Measurements from ENCODE around the gene KLHDC4.

KLHDC4 gene

DNA sequence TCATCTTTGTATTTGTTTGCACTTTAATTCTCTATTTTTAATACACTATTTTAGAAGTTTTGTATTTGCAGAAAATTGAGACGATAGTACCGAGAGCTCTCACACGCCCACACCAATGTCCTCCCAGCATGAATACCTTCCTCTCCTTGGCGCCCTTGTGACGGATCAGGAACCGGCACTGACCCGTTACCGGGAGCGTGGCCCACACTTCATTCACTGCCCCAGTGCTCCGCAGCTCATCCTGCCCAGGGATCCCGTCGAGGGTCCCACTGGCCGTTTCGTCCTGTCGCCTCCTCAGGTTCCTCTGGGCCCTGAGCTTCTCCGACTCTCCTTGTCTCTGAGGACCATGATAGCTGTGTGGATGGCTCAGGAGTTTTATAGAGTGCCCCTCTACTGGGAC, 50.6 kb downstream of the KLHDC4 start:
- Histone ChIP-seq H2AFZ (ENCODE audit: low read length) (no peak overlapping the region), H4K20me1 (ENCODE audit: insufficient read depth, low read length) (no peaks in the 10 kb centered on the region), H3K4me1 (ENCODE audit: low read length) (no peaks in the 10 kb centered on the region), H3K9me3 (replicated peaks; ENCODE audit: insufficient read depth, low read length) (no peaks in the 10 kb centered on the region), H3K27me3 (replicated peaks; ENCODE audit: insufficient read depth, low read length) (no peaks in the 10 kb centered on the region), H3F3A (ENCODE audit: insufficient read depth, low read length) (no peaks in the 10 kb centered on the region), H3K9me2 (replicated peaks; ENCODE audit: insufficient read depth, low read length) (no peaks in the 10 kb centered on the region), H3K4me2 (ENCODE audit: low read depth, low read length) (no peak overlapping the region), H3K4me3 (ENCODE audit: low read length) (no peak overlapping the region), H3K36me3 (replicated peaks; ENCODE audit: insufficient read depth, low read length) (no peaks in the 10 kb centered on the region), H3K27ac (ENCODE audit: low read length) (no peak overlapping the region), H3K9ac (ENCODE audit: low read length) (no peak overlapping the region), H3K79me2 (ENCODE audit: low read length) (no peaks in the 10 kb centered on the region)
- TF ChIP-seq EZH2phosphoT487 (IDR thresholded peaks at IDR 0.05; ENCODE audit: low read length) = no peak
- TF ChIP-seq, protein P1, sequence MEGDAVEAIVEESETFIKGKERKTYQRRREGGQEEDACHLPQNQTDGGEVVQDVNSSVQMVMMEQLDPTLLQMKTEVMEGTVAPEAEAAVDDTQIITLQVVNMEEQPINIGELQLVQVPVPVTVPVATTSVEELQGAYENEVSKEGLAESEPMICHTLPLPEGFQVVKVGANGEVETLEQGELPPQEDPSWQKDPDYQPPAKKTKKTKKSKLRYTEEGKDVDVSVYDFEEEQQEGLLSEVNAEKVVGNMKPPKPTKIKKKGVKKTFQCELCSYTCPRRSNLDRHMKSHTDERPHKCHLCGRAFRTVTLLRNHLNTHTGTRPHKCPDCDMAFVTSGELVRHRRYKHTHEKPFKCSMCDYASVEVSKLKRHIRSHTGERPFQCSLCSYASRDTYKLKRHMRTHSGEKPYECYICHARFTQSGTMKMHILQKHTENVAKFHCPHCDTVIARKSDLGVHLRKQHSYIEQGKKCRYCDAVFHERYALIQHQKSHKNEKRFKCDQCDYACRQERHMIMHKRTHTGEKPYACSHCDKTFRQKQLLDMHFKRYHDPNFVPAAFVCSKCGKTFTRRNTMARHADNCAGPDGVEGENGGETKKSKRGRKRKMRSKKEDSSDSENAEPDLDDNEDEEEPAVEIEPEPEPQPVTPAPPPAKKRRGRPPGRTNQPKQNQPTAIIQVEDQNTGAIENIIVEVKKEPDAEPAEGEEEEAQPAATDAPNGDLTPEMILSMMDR (IDR thresholded peaks at IDR 0.05; ENCODE audit: low read length) = no peak
- TF ChIP-seq EZH2 (optimal IDR thresholded peaks at IDR 0.05; ENCODE audit: low read depth, low read length) = no peak
- no peak for DNase-seq

DNA sequence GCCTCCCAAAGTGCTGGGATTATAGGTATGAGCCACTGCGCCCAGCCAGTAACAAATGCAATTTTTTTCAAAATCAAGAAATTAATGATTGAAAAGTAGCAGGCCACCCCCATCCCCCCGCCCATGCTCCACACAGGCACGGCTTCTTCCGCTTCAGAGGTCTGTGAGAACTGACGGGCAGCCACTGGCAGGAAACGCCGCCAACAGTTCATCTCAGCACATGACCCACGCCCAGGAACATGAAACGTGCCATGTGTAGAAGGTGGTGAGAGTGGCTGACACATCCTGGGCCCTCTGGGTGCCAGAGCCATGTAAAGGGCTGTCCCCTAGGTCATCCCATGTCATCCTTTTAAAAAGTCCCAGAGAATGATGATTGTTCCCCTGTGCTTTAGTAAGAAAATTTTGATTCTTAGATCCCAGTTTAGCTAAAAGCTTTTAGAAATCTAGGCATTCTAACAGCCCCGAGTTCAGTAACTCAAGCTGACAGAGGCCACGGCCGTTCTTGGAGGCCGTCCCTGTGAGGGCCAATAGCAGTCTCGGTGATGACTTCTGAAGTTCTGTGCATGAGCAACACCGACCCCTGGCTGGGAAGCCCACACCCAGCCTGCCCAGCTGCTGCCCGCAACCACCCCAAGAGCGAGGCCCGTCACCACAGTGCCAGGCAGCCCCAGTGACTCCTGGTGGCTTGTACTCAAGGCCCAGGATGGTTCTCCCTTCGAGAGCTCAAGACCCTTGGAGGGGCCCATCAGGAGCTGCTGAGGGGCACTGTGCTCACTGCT, 52.1 kb downstream of the KLHDC4 start:
- Histone ChIP-seq H3K4me1 (ENCODE audit: low read length) (no peaks in the 10 kb centered on the region), H3K27ac (ENCODE audit: low read length) (no peak overlapping the region), H3K4me3 (ENCODE audit: low read length) (no peak overlapping the region), H3K9me3 (replicated peaks; ENCODE audit: insufficient read depth, low read length) (no peaks in the 10 kb centered on the region), H3K36me3 (replicated peaks; ENCODE audit: insufficient read depth, low read length) (no peaks in the 10 kb centered on the region), H3K79me2 (ENCODE audit: low read length) (no peaks in the 10 kb centered on the region), H3K4me2 (ENCODE audit: low read depth, low read length) (no peak overlapping the region), H3K9ac (ENCODE audit: low read length) (no peak overlapping the region), H2AFZ (ENCODE audit: low read length) (no peak overlapping the region), H3K9me2 (replicated peaks; ENCODE audit: insufficient read depth, low read length) (no peaks in the 10 kb centered on the region), H3F3A (ENCODE audit: insufficient read depth, low read length) (no peaks in the 10 kb centered on the region), H4K20me1 (ENCODE audit: insufficient read depth, low read length) (no peaks in the 10 kb centered on the region), H3K27me3 (replicated peaks; ENCODE audit: insufficient read depth, low read length) (no peaks in the 10 kb centered on the region)
- TF ChIP-seq EZH2 (optimal IDR thresholded peaks at IDR 0.05; ENCODE audit: low read depth, low read length) = no peak
- no peak for TF ChIP-seq EZH2phosphoT487 (IDR thresholded peaks at IDR 0.05; ENCODE audit: low read length)
- TF ChIP-seq, protein P1 (IDR thresholded peaks at IDR 0.05; ENCODE audit: low read length) = no peak
- no peak for DNase-seq

DNA sequence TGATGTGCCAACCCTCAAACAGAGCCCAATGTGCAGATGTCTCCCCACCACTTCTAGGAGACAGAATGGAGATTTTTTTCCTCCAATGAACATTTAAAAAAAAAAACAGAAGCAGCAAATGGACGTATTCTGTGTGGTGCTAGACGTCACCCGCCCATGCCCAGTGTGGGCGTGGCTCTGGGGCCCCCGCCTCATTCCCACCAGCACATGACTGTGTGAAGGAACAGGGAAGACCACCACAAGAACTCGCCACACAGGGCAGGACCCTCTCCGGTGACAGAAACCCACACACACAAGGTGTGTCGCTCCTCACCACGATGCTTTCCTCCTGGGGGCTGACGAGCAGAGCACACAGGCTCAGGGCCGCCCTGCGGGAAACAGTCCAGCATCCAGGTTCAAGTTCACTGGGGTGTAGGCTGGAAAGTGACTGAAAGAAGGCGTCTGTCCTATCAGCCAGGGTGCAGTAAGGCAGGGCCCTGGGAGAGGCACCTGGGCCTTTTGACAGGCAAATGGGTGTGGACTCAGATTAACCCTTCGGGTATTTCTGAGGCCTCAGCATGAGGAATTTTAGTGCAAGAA, 53.5 kb downstream of the KLHDC4 start:
- H3F3A ChIP-seq (ENCODE audit: insufficient read depth, low read length) = no peaks in the 10 kb centered on the region
- no peaks in the 10 kb centered on the region for H3K9me3 ChIP-seq (replicated peaks; ENCODE audit: insufficient read depth, low read length)
- TF ChIP-seq, protein P1 (IDR thresholded peaks at IDR 0.05; ENCODE audit: low read length) = no peak
- no peak for TF ChIP-seq EZH2 (optimal IDR thresholded peaks at IDR 0.05; ENCODE audit: low read depth, low read length)
- TF ChIP-seq EZH2phosphoT487 (IDR thresholded peaks at IDR 0.05; ENCODE audit: low read length) = no peak
- no peak overlapping the region for H3K9ac ChIP-seq (ENCODE audit: low read length)
- H3K4me3 ChIP-seq (ENCODE audit: low read length) = no peak overlapping the region
- no peaks in the 10 kb centered on the region for H3K79me2 ChIP-seq (ENCODE audit: low read length)
- H4K20me1 ChIP-seq (ENCODE audit: insufficient read depth, low read length) = no peaks in the 10 kb centered on the region
- no peak overlapping the region for H3K27ac ChIP-seq (ENCODE audit: low read length)
- H3K4me2 ChIP-seq (ENCODE audit: low read depth, low read length) = no peak overlapping the region
- no peak overlapping the region for H2AFZ ChIP-seq (ENCODE audit: low read length)
- no peak for DNase-seq
- H3K4me1 ChIP-seq (ENCODE audit: low read length) = no peaks in the 10 kb centered on the region
- no peaks in the 10 kb centered on the region for H3K36me3 ChIP-seq (replicated peaks; ENCODE audit: insufficient read depth, low read length)
- no peaks in the 10 kb centered on the region for H3K9me2 ChIP-seq (replicated peaks; ENCODE audit: insufficient read depth, low read length)
- H3K27me3 ChIP-seq (replicated peaks; ENCODE audit: insufficient read depth, low read length) = no peaks in the 10 kb centered on the region

Measured in MM.1S (cell line).